22Rv1 (cell line): Measurements from ENCODE around the gene IFITM5.

Experiments used
- CTCF ChIP-seq: fragments of 450-650 bp; IDR thresholded peaks from 2 replicates; pipeline ENCODE4 v1.5.1; 2017; ENCODE audit warnings: mild to moderate bottlenecking
- ZFX ChIP-seq: fragments of 450-650 bp; IDR thresholded peaks from 2 replicates; pipeline ENCODE4 v1.6.1; 2017; ENCODE audit warnings: antibody characterized with exemption, borderline replicate concordance

- TF ChIP-seq CTCF (no peak), ZFX (no peak)
Observed at GRCh38 chr11:340539-341512, 41.5 kb upstream of the IFITM5 start.
